ENCODE data around the gene CHST11.

Gene CHST11

DNA sequence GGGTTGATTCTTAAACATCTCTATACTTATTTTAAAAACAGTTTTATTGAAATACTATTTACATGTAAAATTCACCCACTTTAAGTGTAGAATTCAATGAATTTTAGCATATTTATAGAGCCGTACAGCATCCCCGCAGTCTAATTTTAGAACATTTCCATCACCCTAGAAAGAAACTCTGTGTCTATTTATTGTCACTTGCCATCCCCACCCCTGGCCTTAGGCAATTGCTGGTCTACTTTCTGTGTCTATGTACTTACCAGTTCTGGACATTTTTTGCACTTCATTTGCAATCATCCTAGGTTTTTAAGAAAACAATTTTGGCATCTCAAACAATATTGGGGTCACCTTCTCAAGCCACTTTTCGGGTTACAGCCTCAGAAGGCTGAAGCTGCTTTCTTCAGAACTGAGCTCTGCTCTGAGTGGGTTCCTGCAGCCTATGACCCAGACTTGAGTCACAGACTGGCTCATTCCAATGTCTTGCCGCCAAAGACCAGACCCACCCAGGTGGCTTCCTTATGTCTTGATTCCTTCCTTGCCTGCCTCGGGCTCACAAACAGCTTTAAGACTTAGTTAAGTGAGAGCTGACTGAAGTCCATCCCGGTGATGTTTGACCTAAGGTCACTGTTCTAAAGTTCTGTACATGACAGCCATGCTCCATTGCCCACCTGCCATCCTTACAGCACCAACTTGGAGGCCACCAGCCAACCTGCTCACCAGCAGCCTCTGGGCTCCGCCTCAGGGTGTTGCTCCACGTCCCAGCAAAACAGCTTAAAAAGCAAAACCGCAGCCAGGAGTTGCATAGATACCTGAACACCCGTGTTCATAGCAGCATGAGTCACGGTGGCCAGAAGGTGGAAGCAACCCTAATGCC is 131.5 kb downstream of the CHST11 start:
- peak in 1 of 2 donors; percentile 40 for DNase-seq

DNA sequence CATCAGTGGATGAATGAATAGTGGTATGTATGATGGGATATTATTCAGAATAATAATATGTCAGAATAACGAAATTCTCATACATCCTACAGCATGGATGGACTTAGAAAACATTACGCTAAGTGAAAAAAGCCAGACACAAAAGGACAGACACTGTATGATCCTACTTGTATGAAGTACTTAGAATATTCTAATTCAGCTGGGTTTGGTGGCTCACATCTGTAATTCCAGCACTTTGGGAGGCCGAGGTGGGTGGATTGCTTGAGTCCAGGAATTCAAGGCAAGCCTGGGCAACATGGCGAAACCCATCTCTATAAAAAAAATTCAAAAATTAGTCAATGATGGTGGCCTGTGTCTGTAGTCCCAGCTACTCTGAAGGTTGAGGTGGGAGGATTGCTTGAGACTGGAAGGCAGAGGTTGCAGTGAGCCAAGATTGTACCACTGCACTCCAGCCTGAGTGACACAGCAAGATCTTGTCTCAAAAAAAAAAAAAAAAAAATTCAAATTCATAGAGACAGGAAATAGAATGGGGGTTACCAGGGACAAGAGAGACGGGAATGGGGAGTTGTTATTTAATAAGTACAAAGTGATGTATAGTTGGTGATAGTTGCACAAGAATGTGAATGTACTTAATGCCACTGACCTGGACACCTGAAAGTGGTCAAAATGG is 132.3 kb downstream of the CHST11 start:
- no peak for DNase-seq

DNA sequence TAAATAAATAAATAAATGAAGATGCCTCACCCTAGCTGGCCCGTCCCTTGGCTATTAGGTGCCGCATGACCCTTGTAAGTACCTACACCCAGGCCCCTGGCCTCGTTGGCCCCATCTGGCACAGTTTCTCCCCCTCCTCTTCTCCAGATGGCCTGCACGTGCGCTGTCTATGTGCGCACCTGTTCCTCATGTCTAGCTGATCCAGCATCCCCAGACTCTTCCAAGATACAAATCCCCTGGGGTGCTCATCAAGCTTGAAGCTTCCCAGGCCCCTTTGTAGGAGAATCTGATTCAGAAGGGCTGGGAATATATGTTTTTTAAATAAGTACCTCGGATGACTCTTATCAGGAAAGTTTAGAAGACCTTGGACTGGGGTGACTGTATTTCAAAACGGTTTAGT is 133.3 kb downstream of the CHST11 start:
- no peak for DNase-seq

DNA sequence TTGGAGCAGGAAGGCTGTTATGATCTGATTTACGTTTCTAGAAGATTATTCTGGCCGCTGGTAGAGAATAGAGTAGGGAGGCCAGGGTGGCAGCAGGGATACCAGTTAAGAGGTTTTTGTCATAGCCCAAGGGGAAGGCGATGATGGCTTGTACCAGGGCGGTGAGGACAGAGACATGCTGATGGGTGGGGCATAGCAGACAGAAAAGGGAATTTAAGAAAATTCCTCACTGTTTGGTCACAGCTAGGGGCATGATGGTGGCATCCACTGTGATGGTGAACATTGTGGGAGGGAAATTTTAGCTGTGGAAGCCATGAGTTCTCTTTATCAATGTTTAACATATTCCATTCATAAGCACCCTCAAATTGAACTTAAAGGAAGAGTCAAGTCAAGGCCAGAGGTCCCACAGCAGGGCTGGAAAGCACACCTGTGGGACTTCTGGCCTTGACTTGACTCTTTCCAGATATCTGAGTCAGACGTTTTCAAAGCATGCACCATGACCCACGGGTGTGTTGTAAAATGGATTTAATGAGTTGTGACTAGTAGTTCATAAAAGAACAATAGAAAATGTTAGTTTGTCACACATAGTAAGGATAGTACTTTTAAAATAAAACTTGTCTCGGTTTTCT is 134.6 kb downstream of the CHST11 start:
- DNase-seq: no peak

DNA sequence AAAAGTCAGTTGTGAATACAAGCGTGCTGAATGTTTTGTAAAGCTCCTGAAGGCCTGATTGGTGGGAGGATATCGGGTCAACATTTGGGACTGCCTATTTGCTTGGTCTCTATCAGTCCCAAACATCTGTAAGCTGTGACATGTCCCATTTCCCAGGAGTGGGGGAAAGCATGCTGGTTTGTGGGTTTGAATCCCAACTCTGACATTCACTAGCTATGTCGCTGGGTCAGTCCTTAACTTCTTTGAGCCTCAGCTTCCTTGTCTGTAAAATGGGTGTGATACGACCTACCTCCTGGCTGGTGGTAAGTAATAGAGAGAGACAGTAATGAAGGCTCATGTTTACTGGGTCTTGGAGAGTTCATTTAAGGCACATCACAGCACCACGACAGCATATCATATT is 136.7 kb downstream of the CHST11 start:
- DNase-seq: no peak

DNA sequence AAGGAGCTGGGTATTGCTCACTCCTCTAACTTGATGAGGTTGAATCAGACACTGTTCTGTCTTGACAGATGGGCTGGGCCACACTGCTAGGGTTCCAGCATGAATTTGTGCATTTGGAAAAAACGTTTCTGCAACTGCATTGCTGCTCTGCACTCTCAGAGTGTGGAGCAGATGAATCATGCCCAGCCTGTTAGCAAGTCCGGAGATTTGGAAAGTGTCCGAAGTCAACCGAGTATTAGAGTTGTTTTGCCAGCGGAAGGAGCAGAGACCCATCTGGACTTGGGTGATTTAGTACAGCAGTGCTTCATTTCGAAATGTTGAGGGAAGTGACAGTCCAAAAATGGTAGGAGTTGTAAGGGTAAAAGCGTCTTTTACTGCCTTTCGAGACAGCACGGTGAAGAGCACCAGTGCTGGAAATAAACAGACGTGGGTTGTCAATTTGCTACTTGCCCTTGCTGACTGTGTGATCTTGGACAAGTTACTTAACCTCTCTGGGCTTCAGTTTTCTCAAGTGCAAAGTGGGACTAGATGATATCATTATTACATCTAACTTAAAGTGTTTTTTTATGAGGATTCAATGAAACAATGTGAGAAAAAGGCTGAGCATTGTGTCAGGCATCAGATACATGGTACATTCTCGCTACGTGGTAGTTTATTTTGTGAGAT is 139.5 kb downstream of the CHST11 start:
- peak; percentile 63 to 71 for DNase-seq

DNA sequence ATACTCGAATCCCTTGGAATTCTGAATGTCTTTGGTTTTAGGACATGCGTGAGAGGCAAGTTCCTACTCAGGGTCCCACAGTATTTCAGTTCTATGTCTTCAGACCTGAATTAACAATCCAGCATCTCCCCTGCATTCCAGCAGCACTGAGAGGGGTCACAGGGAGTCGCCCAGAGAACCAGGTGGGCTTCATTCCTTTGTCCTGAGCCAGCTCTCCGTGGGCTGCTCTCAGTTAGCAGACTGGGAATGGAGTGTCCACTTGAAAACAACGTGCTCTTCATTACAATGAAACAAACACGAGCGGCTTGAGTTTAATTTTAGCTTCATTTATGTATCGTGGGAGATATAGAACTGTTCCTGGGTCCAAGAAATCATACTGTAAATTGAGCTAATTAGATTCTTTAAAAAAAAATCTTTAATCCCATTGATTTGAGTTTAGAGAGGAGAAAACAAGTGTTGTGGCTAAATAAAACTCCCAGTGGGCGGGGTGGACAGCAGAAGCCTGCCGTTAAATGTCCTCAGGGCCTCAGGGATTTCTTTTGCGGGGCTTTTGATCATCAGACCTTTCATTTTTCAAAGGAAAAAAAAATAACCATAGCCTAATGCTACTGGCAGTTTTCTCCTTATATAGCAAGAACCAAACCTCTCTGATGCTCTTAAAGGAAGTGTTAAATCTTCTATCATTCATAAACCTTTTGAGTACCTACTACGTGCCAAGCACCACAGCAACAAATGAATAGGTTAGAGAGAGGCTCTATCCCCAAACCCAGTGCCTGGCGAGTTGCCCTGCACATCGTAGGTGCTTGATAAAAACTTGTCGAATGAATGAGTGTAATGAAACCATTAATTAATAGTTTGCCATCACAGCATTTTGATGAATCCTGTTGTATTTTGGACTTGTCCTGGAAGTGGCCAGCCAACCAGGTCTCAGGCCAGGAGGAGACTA is 140.4 kb downstream of the CHST11 start:
- no peak for DNase-seq

DNA sequence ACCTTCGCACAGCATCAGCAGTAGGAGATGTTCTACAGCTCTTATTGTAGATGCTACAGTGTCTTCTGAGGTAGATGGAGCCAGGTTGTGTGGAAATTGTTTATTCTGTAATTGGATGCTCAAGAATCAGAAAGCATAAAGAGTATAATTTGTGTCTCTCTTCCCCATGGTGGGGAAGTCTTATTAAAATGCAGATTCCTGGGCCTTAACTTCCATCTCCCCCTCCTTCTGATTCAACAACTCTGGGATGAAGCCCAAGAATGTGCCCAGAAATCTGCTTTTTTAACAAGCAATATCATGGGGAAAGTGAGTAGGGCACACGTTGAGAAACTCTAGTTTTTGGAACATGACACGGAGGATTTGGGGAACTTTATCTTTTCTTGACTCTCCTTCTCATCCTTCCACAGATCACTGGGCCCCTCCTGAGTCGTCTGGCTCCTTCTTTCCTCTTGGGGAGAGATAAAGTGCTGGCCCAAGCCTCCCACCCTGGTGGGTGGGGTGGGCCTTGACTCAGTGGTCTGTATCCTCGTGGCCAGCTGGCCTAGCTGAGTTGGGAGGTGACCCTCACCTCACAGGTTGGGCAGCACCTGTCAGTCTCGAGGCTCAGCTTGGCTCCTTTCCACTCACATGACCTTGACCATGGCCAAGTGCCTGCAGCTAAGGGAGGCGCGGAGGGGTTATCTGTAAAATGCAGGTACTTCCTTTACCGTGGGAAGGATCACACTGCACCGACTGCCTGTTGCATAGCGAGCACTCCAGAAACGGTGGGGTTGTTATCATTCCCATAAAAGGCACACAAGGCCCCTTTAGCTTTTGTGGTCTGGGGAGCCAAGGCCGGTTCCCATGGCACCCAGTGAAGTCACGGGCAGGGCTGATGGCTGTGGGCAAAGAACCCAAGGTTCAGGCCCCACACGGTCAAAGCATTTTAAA is 141.9 kb downstream of the CHST11 start:
- no peak for DNase-seq

DNA sequence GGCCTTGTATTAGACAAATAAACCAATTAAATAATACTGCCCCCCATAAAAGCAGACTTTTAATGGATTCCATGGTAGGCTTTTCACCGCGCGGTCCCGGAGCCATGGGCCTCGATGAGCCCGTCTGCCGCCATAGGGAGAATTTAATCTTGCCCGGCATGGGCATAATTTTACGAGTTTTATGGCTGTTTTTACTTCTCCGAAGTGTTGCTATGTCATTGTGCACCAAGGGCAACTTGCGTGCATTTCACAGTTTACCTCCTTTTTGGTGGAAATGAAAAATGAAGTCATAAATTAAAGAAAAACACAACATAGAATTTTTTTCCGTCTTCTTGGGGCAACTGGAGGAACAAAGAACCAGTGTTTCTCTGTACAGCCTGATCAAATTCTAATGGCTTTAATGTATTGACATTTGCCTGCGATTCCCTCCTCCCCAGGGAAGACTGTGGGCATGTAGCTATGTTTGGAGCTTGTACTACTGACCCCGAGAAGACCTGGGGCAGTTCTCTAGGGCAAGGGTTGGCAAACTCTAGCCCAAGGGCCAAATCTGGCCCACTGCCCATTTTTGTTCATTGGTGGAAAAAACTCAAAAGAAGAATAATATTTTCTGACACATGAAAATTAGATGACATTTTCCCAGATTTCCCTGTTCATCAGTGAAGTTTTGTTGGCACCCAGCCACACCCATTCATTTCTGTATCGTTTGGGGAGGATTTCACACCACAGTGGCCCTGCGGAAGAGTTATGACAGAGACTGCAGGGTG is 142.7 kb downstream of the CHST11 start:
- no peak for DNase-seq

DNA sequence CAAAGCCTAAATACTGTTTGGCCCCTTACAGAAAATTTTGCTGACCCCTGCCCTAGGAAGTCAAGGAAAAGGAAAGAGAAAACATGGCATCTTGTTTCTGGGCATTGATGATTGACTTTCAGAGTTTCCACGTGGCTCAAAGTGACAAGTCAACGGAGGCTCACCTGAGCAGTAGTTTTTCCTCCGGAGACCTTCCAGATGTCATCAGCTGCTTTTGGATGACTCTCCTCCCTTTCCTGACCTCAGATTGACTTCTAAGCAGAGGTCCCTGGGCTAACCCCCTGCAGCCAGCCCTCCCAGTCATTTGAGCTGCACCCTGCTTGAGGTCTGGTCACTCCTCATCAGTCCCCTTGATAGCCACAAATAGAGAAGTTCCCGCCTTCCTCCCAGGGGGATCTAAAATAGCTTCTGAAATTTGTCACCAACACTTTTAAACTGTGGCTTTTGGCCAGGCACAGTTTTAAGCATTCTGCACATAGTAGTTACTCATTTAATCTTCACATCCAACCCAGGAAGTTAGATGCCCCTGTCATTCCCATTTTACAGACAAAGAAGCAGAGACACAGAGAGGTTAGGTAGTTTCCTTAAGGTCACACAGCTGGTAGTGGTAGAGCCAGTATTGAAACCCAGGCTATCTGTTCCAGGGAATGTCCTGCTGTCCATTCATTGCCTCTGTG is 143.4 kb downstream of the CHST11 start:
- peak; percentile 41 to 43 for DNase-seq

DNA sequence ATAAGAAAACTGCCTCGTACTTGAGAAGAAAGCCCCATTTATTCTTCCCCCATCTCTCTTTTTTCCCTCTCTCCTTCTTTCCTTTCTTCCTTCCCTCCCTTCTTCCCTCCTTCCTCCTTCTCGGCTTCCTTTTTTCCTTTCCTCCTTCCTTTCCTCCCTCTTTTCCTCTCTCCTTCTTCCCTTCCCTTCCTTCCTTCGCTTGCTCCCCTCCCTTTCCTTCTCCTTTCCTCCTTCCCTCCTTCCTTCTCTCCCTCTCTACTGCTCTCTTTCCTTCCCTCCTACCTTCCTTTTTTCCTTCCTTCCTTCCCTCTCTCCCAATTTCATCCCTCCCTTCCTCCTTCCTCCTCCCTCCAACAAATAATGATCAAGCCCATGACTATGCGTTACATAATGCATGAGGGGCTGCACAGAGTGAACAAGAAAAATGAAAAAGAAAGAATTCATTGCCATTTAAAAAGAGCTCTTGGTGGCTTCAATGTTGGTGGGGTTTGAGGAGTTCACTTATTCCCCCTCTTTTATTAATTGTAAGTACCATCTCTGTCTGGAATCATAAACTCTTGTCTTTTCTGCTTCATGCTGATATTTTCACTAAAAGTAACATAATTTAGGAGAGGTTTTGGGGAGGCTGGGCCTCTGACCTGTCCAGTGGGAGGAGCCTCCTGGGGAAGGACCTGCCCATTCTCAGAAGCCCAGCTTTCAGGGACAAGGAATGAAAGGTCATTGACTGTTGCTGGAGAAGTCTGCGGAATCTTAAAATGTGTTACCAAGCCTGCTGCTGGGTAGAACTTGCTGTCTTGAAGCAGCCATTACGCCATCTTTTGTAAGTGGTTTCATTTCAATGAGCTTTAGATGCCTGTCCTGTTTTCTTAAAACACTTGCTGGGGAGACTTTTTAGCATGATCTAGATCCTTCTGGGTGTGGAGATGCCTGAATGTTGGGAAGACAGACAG is 144.3 kb downstream of the CHST11 start:
- DNase-seq: peak; percentile 30 to 41

DNA sequence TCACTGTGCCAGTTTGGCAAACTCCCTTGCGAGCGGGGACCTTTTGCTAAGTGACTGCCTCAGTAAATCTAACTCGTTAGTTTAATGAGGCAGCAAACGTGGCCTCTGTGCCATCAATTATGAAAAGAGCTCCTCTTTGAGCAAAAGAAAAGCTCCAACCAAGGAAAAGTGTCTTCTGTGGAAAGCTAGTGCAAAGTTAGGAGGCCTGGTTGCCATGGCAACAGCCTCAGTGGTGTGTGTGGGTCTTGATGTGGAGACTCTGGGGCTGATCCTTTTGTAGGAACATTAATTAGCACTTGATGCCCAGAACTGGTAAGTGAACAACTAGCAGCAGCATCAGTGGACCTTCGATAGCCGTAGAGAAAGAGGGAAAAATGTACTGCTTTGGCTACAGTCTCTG is 145.7 kb downstream of the CHST11 start:
- no peak for DNase-seq

DNA sequence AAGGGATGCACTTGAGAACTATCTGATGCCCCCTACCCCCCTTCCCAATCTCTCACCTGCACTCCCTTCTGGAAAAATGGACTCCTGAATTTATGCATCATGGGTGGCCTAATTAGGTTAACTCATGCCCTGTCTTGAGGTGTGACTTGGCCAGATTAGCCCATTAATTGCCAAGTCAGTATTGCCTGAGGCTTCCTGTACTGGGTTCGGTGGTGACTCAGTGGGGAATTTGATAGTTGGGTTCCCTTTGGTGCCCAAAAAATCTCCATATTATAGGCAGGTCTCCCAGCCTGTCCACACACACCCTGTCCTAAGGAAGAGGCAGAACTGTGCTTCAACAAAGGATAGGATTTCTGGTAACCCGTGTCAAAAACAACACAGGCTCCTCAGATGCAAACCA is 146.1 kb downstream of the CHST11 start:
- peak in 1 of 2 donors; percentile 37 for DNase-seq

DNA sequence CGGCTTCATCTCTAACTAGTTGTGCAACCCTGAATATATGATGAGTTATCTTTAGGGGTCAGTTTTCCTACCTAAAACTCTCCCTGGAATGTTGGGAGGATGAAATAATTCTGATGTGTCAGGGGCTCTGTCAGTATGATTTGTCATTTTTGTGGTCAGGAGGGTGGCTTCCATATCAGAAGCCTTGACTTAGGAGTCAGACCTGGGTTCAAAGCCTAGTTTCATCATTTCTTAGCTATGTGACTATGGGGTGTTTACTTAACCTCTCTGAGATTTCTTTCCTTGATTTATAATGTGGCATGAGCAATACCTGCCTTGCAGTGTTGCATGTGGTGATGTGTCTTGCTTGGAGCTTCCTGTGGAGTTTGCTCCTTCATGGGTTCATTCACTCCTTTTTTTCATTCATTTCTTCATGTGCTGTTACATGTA is 146.8 kb downstream of the CHST11 start:
- DNase-seq: peak in 1 of 2 donors; percentile 35

DNA sequence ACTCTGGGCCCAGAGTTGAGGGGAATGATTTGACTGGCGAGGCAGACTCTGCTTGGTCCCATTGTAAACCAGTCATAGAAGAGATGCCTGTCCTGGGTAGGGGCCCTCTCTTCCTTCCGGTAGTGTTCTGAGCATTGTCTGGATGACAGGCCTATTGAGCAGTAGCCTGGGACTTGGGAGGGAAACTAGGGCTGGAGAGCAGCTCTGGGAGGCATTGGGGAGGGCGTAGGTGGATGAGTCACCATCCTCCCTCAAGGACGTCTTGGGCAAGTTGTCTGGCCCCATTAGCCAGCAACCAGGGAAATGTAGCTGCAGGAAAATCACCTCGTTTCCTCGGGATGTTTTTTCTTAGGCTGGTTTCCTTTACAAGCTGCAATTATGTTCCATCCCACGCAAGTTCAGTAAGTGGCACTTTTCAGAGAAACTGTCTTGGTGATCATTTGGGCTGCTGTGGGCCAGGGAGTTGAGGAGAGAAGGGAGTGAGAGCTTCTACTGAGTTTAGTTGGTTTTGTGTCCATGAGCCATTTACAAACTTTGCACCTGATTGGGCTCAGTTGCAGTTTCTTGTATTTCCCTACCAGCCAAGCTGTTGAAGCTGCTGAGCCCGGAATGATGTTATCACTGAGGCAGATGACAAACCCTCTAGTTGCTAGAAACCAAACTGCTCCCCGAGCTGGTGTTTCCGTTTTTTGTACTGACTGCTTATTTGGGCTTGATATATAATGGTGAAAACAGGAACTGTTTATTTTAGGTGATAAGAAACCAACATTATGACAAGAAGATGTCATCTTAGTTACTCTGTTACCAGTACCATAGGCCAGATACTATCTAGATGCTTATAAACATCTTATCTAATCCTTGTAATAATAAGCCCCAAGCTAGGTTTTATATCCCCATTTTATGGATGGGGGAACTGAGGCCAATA is 147.6 kb downstream of the CHST11 start:
- DNase-seq: peak; percentile 94 to 97

DNA sequence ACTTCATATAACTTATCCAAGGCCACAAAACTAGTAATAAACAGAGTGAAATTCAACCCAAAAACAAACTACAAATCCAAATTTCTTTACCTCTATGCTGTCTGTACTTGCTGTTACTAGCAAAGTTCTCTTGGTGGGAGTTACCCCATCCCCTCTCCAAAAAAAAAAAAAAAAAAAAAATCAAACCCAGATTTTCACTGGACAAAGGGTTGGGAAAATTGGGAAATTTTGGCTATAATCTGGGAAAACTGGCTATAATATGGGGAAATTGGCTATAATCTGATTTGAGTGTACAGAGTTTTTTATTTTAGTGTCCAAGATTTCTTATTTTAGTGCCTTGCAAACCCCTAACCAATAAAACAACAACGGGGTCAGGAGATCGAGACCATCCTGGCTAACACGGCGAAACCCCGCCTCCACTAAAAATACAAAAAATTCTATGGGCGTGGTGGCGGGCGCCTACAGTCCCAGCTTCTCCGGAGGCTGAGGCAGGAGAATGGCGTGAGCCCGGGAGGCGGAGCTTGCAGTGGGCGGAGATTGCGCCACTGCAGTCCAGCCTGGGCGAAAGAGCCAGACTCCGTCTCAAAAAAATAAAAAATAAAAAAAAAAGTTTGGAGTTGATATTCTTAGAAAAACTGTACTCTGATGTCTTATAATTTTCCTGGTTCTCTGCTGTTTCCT is 148.4 kb downstream of the CHST11 start:
- DNase-seq: peak; percentile 69 to 82
